GM18867 (cell line): ENCODE measurements around the gene LMCD1.

ENCODE experiments used
- ATAC-seq: cut with Tn5 transposase; IDR thresholded peaks from one replicate; pipeline ENCODE4 v1.9.1; 2021; ENCODE audit warnings: mild to moderate bottlenecking, moderate library complexity; ENCODE audit not compliant: unreplicated experiment

The LMCD1 gene

GRCh38 chr3:8501371-8502131, at the start of gene LMCD1:
Gene LMCD1, plus strand, starts transcription at chr3:8501823. Its CDS starts 116 bp downstream, at chr3:8501939.
- ATAC-seq = peak; percentile 98

- ATAC-seq = no peak
Measured at GRCh38 chr3:8452112-8452511, 49.5 kb upstream of the LMCD1 start.

- ATAC-seq = no peak
Measured at GRCh38 chr3:8453153-8453552, 48.5 kb upstream of the LMCD1 start.

GRCh38 chr3:8455526-8456411, 45.9 kb upstream of the LMCD1 start:
- no peak for ATAC-seq

- no peak for ATAC-seq
Measured at GRCh38 chr3:8456412-8456811, 45.2 kb upstream of the LMCD1 start.

- ATAC-seq = no peak
Measured at GRCh38 chr3:8457039-8457438, 44.6 kb upstream of the LMCD1 start.

- no peak for ATAC-seq
Measured at GRCh38 chr3:8458238-8458661, 43.4 kb upstream of the LMCD1 start.

GRCh38 chr3:8458711-8459110, 42.9 kb upstream of the LMCD1 start:
- no peak for ATAC-seq

- no peak for ATAC-seq
Measured at GRCh38 chr3:8460050-8460708, 41.4 kb upstream of the LMCD1 start.

GRCh38 chr3:8460815-8461456, 40.7 kb upstream of the LMCD1 start:
- no peak for ATAC-seq

- ATAC-seq = no peak
Measured at GRCh38 chr3:8464668-8465067, 37.0 kb upstream of the LMCD1 start.

- ATAC-seq = no peak
Measured at GRCh38 chr3:8466526-8466925, 35.1 kb upstream of the LMCD1 start.

- ATAC-seq = no peak
Measured at GRCh38 chr3:8470801-8471200, 30.8 kb upstream of the LMCD1 start.

- no peak for ATAC-seq
Measured at GRCh38 chr3:8472549-8472948, 29.1 kb upstream of the LMCD1 start.

GRCh38 chr3:8473029-8473428, 28.6 kb upstream of the LMCD1 start:
- ATAC-seq = no peak

GRCh38 chr3:8473990-8474389, 27.6 kb upstream of the LMCD1 start:
- no peak for ATAC-seq

GRCh38 chr3:8474991-8475390, 26.6 kb upstream of the LMCD1 start:
- ATAC-seq = no peak

- no peak for ATAC-seq
Measured at GRCh38 chr3:8480699-8481098, 20.9 kb upstream of the LMCD1 start.

GRCh38 chr3:8481380-8481779, 20.2 kb upstream of the LMCD1 start:
- no peak for ATAC-seq

GRCh38 chr3:8482263-8482662, 19.4 kb upstream of the LMCD1 start:
- no peak for ATAC-seq
